ENCODE data around the gene SPRYD7.

SPRYD7 gene

DNA sequence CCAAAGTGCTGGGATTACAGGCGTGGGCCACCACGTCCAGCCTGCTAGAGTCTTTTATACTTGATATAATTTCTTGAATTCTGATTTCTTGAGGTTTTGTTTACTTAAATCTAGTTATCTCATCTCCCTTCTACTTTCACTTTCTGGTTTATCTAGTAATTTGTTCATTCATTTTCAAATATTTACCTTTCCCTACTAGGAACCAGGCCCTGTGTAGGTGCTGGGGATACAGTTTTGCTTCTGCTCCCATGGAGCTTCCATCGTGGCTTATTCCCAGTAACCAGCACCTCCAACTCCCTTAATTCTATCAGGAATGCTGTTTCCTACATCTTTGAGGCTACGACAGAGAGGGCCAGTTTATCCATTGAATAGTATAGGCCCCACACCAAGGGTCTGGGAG is 36.6 kb upstream of the SPRYD7 start:
- DNase-seq (ENCODE audit: low spot score), result no peak
- no peak overlapping the region for H3K4me3 ChIP-seq
- TF ChIP-seq, protein P1, sequence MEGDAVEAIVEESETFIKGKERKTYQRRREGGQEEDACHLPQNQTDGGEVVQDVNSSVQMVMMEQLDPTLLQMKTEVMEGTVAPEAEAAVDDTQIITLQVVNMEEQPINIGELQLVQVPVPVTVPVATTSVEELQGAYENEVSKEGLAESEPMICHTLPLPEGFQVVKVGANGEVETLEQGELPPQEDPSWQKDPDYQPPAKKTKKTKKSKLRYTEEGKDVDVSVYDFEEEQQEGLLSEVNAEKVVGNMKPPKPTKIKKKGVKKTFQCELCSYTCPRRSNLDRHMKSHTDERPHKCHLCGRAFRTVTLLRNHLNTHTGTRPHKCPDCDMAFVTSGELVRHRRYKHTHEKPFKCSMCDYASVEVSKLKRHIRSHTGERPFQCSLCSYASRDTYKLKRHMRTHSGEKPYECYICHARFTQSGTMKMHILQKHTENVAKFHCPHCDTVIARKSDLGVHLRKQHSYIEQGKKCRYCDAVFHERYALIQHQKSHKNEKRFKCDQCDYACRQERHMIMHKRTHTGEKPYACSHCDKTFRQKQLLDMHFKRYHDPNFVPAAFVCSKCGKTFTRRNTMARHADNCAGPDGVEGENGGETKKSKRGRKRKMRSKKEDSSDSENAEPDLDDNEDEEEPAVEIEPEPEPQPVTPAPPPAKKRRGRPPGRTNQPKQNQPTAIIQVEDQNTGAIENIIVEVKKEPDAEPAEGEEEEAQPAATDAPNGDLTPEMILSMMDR (IDR thresholded peaks at IDR 0.05), result no peak
- no peak overlapping the region for H3K27ac ChIP-seq

- no peak overlapping the region for H3K27ac ChIP-seq
- DNase-seq (ENCODE audit: low spot score), result no peak
- TF ChIP-seq, protein P1 (IDR thresholded peaks at IDR 0.05), result no peak
- no peak overlapping the region for H3K4me3 ChIP-seq
Measured at GRCh38 chr13:49967456-49967855, 31.3 kb upstream of the SPRYD7 start.

DNA sequence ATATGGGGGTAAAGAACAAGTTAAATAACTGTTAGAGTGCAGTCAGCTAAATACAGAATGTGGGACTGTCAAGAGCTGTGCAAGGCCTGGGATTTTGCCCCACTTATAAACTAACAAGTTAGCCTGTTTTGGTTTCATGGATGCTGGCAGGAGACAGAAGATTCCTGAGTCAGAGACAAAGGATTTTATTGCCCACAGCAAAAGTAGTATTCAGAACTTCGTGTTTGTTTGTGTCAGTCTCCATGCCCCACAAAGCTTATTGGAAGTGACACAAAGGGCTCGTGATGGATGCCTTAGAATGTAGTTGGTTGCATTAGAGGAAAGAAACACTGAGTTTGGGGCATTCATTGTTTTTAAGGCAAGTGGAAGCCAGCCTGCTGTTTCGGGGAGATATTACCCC is 22.2 kb upstream of the SPRYD7 start:
- DNase-seq (ENCODE audit: low spot score), result no peak
- H3K27ac ChIP-seq, result no peak overlapping the region
- no peak overlapping the region for H3K4me3 ChIP-seq
- TF ChIP-seq, protein P1 (IDR thresholded peaks at IDR 0.05), result no peak

DNA sequence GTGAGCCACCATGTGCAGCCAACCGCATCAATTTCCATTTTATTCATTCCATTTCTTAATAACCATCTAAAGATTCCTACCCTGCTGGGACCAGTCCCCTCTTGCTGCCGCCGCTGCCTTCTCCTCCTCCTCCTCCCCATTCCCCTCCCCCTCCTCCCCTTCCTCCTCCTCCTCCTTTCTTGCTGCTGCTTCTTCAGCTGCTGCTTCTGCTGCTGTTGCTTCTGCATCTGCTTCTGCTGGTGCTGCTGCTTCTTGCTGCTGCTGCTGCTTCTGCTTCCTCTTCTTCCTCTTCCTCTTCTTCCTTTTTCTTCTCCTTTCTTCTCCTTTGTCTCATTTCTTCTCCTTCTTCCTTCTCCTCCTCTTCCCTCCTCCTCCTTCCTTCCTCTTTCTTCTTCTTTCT is 20.0 kb upstream of the SPRYD7 start:
- Histone ChIP-seq H3K27ac (no peak overlapping the region), H3K4me3 (no peak overlapping the region)
- DNase-seq (ENCODE audit: low spot score), result no peak
- TF ChIP-seq, protein P1 (IDR thresholded peaks at IDR 0.05), result no peak

GRCh38 chr13:49954674-49955455 is 18.7 kb upstream of the SPRYD7 start:
- no peak for DNase-seq (ENCODE audit: low spot score)
- no peak overlapping the region for H3K4me3 ChIP-seq
- no peak overlapping the region for H3K27ac ChIP-seq
- TF ChIP-seq, protein P1 (IDR thresholded peaks at IDR 0.05), result no peak

DNA sequence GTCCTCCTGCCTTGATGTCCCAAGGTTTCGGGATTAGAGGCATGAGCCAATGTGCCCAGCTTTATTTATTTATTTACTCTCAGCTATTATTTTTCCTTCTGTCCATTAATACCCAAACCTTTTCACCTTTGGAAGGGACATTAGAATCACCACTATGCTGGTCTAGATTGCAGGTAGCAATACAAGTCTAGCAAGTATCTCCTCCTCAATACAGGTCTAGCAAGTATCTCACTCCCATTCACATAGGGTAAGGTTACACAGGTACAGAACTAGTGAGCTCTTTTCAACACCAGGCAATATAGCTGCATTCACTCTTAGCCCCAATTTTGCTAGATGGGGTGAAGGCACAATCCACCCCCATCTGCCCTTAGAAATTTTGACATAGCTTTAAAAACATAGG is 17.4 kb upstream of the SPRYD7 start:
- no peak overlapping the region for H3K27ac ChIP-seq
- TF ChIP-seq, protein P1 (IDR thresholded peaks at IDR 0.05), result no peak
- DNase-seq (ENCODE audit: low spot score), result no peak
- no peak overlapping the region for H3K4me3 ChIP-seq
